WTC11 (cell line): ENCODE measurements around the gene MYCBP2. TPM values are rescaled to one million over a fixed set of nuclear protein-coding genes. Genes with fewer than 3 reads are reported as not detected.

ENCODE experiments used
- ATAC-seq: fragments of 200-7000 bp; cut with Tn5 transposase; 2 replicates; pipeline ENCODE4 v1.10.0; 2021; ENCODE audit warnings: mild to moderate bottlenecking, moderate library complexity
- CTCF ChIA-PET: fragments of 300-600 bp; sonication (Branson Sonifier 250); formaldehyde crosslinking; loops from one replicate; lab custom pipeline; 2021; ENCODE audit warnings: antibody characterized with exemption; lab: Charles Lee
- POLR2A ChIA-PET: fragments of 350-600 bp; sonication (Branson Sonifier 250); formaldehyde crosslinking; loops from one replicate; lab custom pipeline; 2021; ENCODE audit warnings: antibody characterized with exemption; lab: Charles Lee
- DNase-seq: peaks from one replicate; pipeline ENCODE4 v3.0.0; 2021; ENCODE audit warnings: low spot score
- H3K27ac Mint-ChIP-seq: 2 replicates; pipeline ENCODE4 v1.8.0; 2021; ENCODE audit warnings: mixed read lengths
- H3K27me3 Mint-ChIP-seq: 2 replicates; pipeline ENCODE4 v1.8.0; 2021; ENCODE audit warnings: low read depth, mild to moderate bottlenecking, moderate library complexity, mixed read lengths
- H3K36me3 Mint-ChIP-seq: 2 replicates; pipeline ENCODE4 v1.8.0; 2021; ENCODE audit warnings: mixed read lengths
- H3K4me1 Mint-ChIP-seq: 2 replicates; pipeline ENCODE4 v1.8.0; 2022; ENCODE audit warnings: mixed read lengths
- H3K4me3 Mint-ChIP-seq: 2 replicates; pipeline ENCODE4 v1.8.0; 2021; ENCODE audit warnings: mild to moderate bottlenecking, moderate library complexity, mixed read lengths
- H3K9me3 Mint-ChIP-seq: 2 replicates; pipeline ENCODE4 v1.8.0; 2021; ENCODE audit warnings: mixed read lengths
- AR ChIP-seq: fragments of 250-450 bp; sonication (Bioruptor Pico); IDR thresholded peaks from 2 replicates; pipeline ENCODE4 v1.9.0; 2021; ENCODE audit warnings: mild to moderate bottlenecking
- ARID4B ChIP-seq: sonication (generic); formaldehyde crosslinking; IDR thresholded peaks from 2 replicates; pipeline ENCODE4 v1.8.0; 2023; ENCODE audit warnings: missing genetic modification reagents, mild to moderate bottlenecking, borderline replicate concordance
- ATF1 ChIP-seq: sonication (generic); formaldehyde crosslinking; IDR thresholded peaks from 2 replicates; pipeline ENCODE4 v1.8.1; 2023; ENCODE audit warnings: mild to moderate bottlenecking, moderate library complexity, missing genetic modification reagents
- CBFB ChIP-seq: sonication (generic); formaldehyde crosslinking; IDR thresholded peaks from 2 replicates; pipeline ENCODE4 v1.8.1; 2022; ENCODE audit warnings: mild to moderate bottlenecking, low read depth, missing genetic modification reagents
- E2F1 ChIP-seq: sonication (generic); formaldehyde crosslinking; IDR thresholded peaks from 2 replicates; pipeline ENCODE4 v1.8.0; 2022; ENCODE audit warnings: mild to moderate bottlenecking, missing genetic modification reagents
- FOXP4 ChIP-seq: sonication (generic); formaldehyde crosslinking; IDR thresholded peaks from 2 replicates; pipeline ENCODE4 v1.8.0; 2022; ENCODE audit warnings: mild to moderate bottlenecking, missing genetic modification reagents
- MAX ChIP-seq: sonication (generic); formaldehyde crosslinking; IDR thresholded peaks from 2 replicates; pipeline ENCODE4 v1.8.0; 2022; ENCODE audit warnings: mild to moderate bottlenecking, missing genetic modification reagents
- NR2C2 ChIP-seq: sonication (generic); formaldehyde crosslinking; IDR thresholded peaks from 2 replicates; pipeline ENCODE4 v1.8.0; 2022; ENCODE audit warnings: mild to moderate bottlenecking, missing genetic modification reagents
- RORB ChIP-seq: fragments of 250-450 bp; sonication (Bioruptor Pico); IDR thresholded peaks from 2 replicates; pipeline ENCODE4 v1.9.0; 2021; ENCODE audit warnings: mild to moderate bottlenecking
- TP53 ChIP-seq: sonication (generic); formaldehyde crosslinking; IDR thresholded peaks from 2 replicates; pipeline ENCODE4 v1.8.1; 2023; ENCODE audit warnings: mild to moderate bottlenecking, missing genetic modification reagents
- ZBTB43 ChIP-seq: sonication (generic); formaldehyde crosslinking; IDR thresholded peaks from 2 replicates; pipeline ENCODE4 v1.8.1; 2023; ENCODE audit warnings: mild to moderate bottlenecking, missing genetic modification reagents
- ZNF121 ChIP-seq: sonication (generic); formaldehyde crosslinking; IDR thresholded peaks from 2 replicates; pipeline ENCODE4 v1.8.0; 2023; ENCODE audit warnings: missing genetic modification reagents
- ZNF263 ChIP-seq: sonication (generic); formaldehyde crosslinking; IDR thresholded peaks from 2 replicates; pipeline ENCODE4 v1.8.1; 2022; ENCODE audit warnings: low read depth, mild to moderate bottlenecking, moderate library complexity, missing genetic modification reagents
- ZNF317 ChIP-seq: sonication (generic); formaldehyde crosslinking; IDR thresholded peaks from 2 replicates; pipeline ENCODE4 v1.8.1; 2023; ENCODE audit warnings: low read depth, mild to moderate bottlenecking, moderate library complexity, missing genetic modification reagents, borderline replicate concordance
- ZNF532 ChIP-seq: fragments of 250-450 bp; sonication (Bioruptor Pico); IDR thresholded peaks from 2 replicates; pipeline ENCODE4 v1.9.0; 2021; ENCODE audit warnings: mild to moderate bottlenecking, borderline replicate concordance
- ZSCAN18 ChIP-seq: fragments of 250-450 bp; sonication (Bioruptor Pico); IDR thresholded peaks from 2 replicates; pipeline ENCODE4 v2.1.2; 2022; ENCODE audit warnings: mild to moderate bottlenecking, moderate library complexity
- total RNA-seq: library from RNA; stranded (reverse); gene quantifications from 3 replicates; pipeline ENCODE4 v1.2.3, GENCODE V29; 2021

Gene MYCBP2
- total RNA-seq, 1 experiment from 2014 or later: 54.3 TPM

- TF ChIP-seq E2F1 (CRISPR knock-in tag) (no peak), FOXP4 (CRISPR knock-in tag) (no peak), TP53 (CRISPR knock-in tag) (no peak), ARID4B (CRISPR knock-in tag) (no peak)
Observed at GRCh38 chr13:77094773-77095172, 232.1 kb downstream of the MYCBP2 start (continued).

- H3K4me3 Mint-ChIP-seq: no peak overlapping the region
- CTCF ChIA-PET: no interaction called here
- TF ChIP-seq MAX (CRISPR knock-in tag) (no peak), ZBTB43 (CRISPR knock-in tag) (no peak), ATF1 (CRISPR knock-in tag) (no peak), CBFB (CRISPR knock-in tag) (no peak), AR (CRISPR knock-in tag) (no peak), ZNF532 (no peak), RORB (CRISPR knock-in tag) (no peak), ZNF121 (CRISPR knock-in tag) (no peak), ZNF317 (CRISPR knock-in tag) (no peak), ZSCAN18 (CRISPR knock-in tag) (no peak), NR2C2 (no peak), ZNF263 (CRISPR knock-in tag) (no peak)
- ATAC-seq (no peak), DNase-seq (no peak)
- POLR2A ChIA-PET: no interaction called here
- H3K27ac Mint-ChIP-seq: no peak overlapping the region
- no peaks in the 10 kb centered on the region for H3K9me3 Mint-ChIP-seq
- H3K36me3 Mint-ChIP-seq: peaks cover 22% of the 10 kb centered on the region
- no peaks in the 10 kb centered on the region for H3K27me3 Mint-ChIP-seq
- peaks cover 14% of the 10 kb centered on the region for H3K4me1 Mint-ChIP-seq
Observed at GRCh38 chr13:77093735-77094134, 233.2 kb downstream of the MYCBP2 start.
